HepG2 (cell line): ENCODE measurements around the gene CBX2. TPM values are rescaled to one million over a fixed set of nuclear protein-coding genes. Genes with fewer than 3 reads are reported as not detected.

Source experiments
- EHMT2 ChIP-seq: fragments of 200-600 bp; sonication (generic); IDR thresholded peaks from 2 replicates; pipeline ENCODE4 v1.7.0; 2017; ENCODE audit warnings: antibody characterized with exemption, low read depth, low read length, borderline replicate concordance
- EZH2 ChIP-seq: conservative IDR thresholded peaks from 2 replicates; pipeline ENCODE4 v1.6.1; 2012; ENCODE audit warnings: mild to moderate bottlenecking, low read depth, low read length, moderate library complexity
- FOXC1 ChIP-seq: sonication (generic); formaldehyde crosslinking; IDR thresholded peaks from 2 replicates; pipeline ENCODE4 v1.8.0; 2022; ENCODE audit warnings: mild to moderate bottlenecking, missing genetic modification reagents, borderline replicate concordance
- KLF12 ChIP-seq: sonication (generic); formaldehyde crosslinking; IDR thresholded peaks from 2 replicates; pipeline ENCODE4 v1.4.0; 2020; ENCODE audit warnings: missing genetic modification reagents, borderline replicate concordance
- KLF16 ChIP-seq, 2 experiments: sonication (generic) in 1 of 2; formaldehyde crosslinking in 1 of 2; IDR thresholded peaks; 2 replicates each; pipeline versions ENCODE4 v1.6.1 to v1.8.0; 2016 to 2023; ENCODE audit warnings: missing genetic modification reagents in 2 of 2, missing compliant biosample characterization in 1 of 2
- RBM39 ChIP-seq: fragments of 200-400 bp; formaldehyde crosslinking; IDR thresholded peaks from one replicate; pipeline ENCODE4 v1.6.1; 2018; ENCODE audit warnings: antibody characterized with exemption, mild to moderate bottlenecking, low read depth, low read length; ENCODE audit not compliant: poor library complexity, severe bottlenecking
- STAG1 ChIP-seq: sonication (generic); formaldehyde crosslinking; IDR thresholded peaks from 2 replicates; pipeline ENCODE4 v1.4.0; 2020; ENCODE audit warnings: missing genetic modification reagents
- WIZ ChIP-seq: sonication (generic); formaldehyde crosslinking; IDR thresholded peaks from 2 replicates; pipeline ENCODE4 v1.5.1; 2020; ENCODE audit warnings: mild to moderate bottlenecking, missing genetic modification reagents
- ZNF124 ChIP-seq: sonication (generic); formaldehyde crosslinking; IDR thresholded peaks from 2 replicates; pipeline ENCODE4 v1.4.0; 2020; ENCODE audit warnings: missing genetic modification reagents
- ZNF24 ChIP-seq: fragments of 450-650 bp; IDR thresholded peaks from 2 replicates; pipeline ENCODE4 v1.6.1; 2017; ENCODE audit warnings: antibody characterized with exemption, mild to moderate bottlenecking
- ZNF367 ChIP-seq: sonication (generic); formaldehyde crosslinking; IDR thresholded peaks from 2 replicates; pipeline ENCODE4 v1.4.0; 2020; ENCODE audit warnings: missing genetic modification reagents, borderline replicate concordance
- ZNF746 ChIP-seq: sonication (generic); formaldehyde crosslinking; IDR thresholded peaks from 2 replicates; pipeline ENCODE4 v1.8.0; 2022; ENCODE audit warnings: mild to moderate bottlenecking, missing genetic modification reagents
- polyA plus RNA-seq, 8 experiments: library from polyadenylated mRNA; depleted of rRNA in 3 of 8; stranded (reverse) in 7 of 8; unstranded in 1 of 8; fragments of >200 nt; fragmentation: Illumina TruSeq in 4 of 8; extraction: Trizol in 4 of 8; gene quantifications; 2 replicates each; pipeline versions ENCODE4 v1.2.1 to v1.2.3, GENCODE V29; 2011 to 2016; ENCODE audit warnings: low read depth in 4 of 8, missing spikeins in 1 of 8, mixed read lengths in 1 of 8; ENCODE audit not compliant: insufficient read depth in 1 of 8
- total RNA-seq, 5 experiments: library from RNA; depleted of rRNA; stranded (reverse); fragments of >200 nt; fragmentation: Illumina TruSeq; extraction: Trizol; gene quantifications; 2 replicates each; pipeline ENCODE4 v1.2.3, GENCODE V29; 2016; ENCODE audit warnings: low read depth in 1 of 5
- TF ChIP-seq, protein P1 (sequence below): sonication (generic); formaldehyde crosslinking; IDR thresholded peaks from 2 replicates; pipeline ENCODE4 v1.5.0; 2020; ENCODE audit warnings: missing genetic modification reagents, mild to moderate bottlenecking, borderline replicate concordance
- TF ChIP-seq, protein P2 (sequence below): sonication (generic); formaldehyde crosslinking; IDR thresholded peaks from 2 replicates; pipeline ENCODE4 v1.4.0; 2020; ENCODE audit warnings: missing genetic modification reagents, borderline replicate concordance
- TF ChIP-seq, protein P3 (sequence below): sonication (generic); formaldehyde crosslinking; IDR thresholded peaks from 2 replicates; pipeline ENCODE4 v1.4.0; 2020; ENCODE audit warnings: missing genetic modification reagents, mild to moderate bottlenecking, borderline replicate concordance
- TF ChIP-seq, protein P4 (sequence below): sonication (generic); formaldehyde crosslinking; IDR thresholded peaks from 2 replicates; pipeline ENCODE4 v1.4.0; 2020; ENCODE audit warnings: mild to moderate bottlenecking, missing genetic modification reagents
- TF ChIP-seq, protein P5 (sequence below): sonication (generic); formaldehyde crosslinking; IDR thresholded peaks from 2 replicates; pipeline ENCODE4 v1.5.0; 2020; ENCODE audit warnings: mild to moderate bottlenecking, missing genetic modification reagents
- TF ChIP-seq, protein P6 (sequence below): sonication (generic); formaldehyde crosslinking; conservative IDR thresholded peaks from 2 replicates; pipeline ENCODE4 v1.8.0; 2022; ENCODE audit warnings: mild to moderate bottlenecking, moderate library complexity, missing genetic modification reagents

CBX2 gene
- total and polyA plus RNA-seq, 2 of the 13 experiments (the other 11 are each of a cell fraction or from before 2014, with no cell fraction given) = 14.5 to 31.1 TPM

DNA sequence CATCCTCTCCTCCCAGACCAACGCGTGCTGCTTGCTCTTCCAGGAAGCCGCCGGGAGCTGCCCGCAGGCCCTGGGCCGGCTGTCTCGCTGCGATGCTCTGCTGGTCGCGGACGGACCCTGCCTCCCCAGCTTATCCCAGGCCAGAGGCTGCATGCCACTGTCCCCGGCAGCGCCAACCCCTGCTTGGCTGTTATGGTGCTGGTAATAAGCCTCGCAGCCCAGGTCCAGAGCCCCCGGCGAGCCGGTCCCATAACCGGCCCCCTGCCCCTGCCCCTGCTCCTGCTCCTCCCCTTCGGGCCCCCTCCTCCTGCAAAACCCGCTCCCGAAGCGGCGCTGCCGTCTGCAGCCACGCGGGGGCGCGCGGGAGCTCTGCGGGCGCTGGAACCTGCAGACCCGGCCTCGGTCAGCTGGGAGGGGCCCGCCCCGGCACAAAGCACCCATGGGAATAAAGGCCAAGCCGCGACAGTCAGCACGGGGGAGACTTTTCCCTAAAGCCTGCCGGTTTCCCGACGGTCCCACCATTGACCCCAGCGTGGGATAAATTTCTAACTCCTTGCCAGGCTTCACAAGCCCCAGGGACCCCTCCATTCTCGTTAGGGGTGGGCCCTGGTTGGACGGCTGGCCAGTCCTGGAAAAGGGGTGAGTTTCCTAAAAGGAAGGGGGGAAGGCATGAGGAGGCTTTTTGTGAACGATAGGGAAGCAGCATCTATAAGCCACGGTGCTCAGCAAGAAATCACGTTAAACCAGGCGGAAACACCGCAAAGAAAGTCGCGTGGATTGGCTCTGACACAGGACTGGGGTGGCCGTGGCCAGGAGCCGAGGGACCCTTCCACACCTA lies 36.0 kb upstream of the CBX2 start (continued):
- TF ChIP-seq RBM39 = no peak
- TF ChIP-seq ZNF746 (CRISPR knock-in tag) = no peak
- TF ChIP-seq ZNF124 (CRISPR knock-in tag) = peak; percentile 79; the same call in 1 of the 2 replicates
- TF ChIP-seq, protein P1, sequence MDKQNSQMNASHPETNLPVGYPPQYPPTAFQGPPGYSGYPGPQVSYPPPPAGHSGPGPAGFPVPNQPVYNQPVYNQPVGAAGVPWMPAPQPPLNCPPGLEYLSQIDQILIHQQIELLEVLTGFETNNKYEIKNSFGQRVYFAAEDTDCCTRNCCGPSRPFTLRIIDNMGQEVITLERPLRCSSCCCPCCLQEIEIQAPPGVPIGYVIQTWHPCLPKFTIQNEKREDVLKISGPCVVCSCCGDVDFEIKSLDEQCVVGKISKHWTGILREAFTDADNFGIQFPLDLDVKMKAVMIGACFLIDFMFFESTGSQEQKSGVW (CRISPR knock-in tag) = no peak
- TF ChIP-seq KLF16 (CRISPR knock-in tag; IDR thresholded peaks at IDR 0.05) = peak in 1 of 2 experiments; percentile 86; a peak in 2 of 4 replicates
- TF ChIP-seq, protein P2, sequence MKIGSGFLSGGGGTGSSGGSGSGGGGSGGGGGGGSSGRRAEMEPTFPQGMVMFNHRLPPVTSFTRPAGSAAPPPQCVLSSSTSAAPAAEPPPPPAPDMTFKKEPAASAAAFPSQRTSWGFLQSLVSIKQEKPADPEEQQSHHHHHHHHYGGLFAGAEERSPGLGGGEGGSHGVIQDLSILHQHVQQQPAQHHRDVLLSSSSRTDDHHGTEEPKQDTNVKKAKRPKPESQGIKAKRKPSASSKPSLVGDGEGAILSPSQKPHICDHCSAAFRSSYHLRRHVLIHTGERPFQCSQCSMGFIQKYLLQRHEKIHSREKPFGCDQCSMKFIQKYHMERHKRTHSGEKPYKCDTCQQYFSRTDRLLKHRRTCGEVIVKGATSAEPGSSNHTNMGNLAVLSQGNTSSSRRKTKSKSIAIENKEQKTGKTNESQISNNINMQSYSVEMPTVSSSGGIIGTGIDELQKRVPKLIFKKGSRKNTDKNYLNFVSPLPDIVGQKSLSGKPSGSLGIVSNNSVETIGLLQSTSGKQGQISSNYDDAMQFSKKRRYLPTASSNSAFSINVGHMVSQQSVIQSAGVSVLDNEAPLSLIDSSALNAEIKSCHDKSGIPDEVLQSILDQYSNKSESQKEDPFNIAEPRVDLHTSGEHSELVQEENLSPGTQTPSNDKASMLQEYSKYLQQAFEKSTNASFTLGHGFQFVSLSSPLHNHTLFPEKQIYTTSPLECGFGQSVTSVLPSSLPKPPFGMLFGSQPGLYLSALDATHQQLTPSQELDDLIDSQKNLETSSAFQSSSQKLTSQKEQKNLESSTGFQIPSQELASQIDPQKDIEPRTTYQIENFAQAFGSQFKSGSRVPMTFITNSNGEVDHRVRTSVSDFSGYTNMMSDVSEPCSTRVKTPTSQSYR (CRISPR knock-in tag) = no peak
- TF ChIP-seq, protein P3, sequence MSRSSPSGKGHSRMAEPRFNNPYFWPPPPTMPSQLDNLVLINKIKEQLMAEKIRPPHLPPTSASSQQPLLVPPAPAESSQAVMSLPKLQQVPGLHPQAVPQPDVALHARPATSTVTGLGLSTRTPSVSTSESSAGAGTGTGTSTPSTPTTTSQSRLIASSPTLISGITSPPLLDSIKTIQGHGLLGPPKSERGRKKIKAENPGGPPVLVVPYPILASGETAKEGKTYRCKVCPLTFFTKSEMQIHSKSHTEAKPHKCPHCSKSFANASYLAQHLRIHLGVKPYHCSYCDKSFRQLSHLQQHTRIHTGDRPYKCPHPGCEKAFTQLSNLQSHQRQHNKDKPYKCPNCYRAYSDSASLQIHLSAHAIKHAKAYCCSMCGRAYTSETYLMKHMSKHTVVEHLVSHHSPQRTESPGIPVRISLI = no peak
- TF ChIP-seq, protein P4, sequence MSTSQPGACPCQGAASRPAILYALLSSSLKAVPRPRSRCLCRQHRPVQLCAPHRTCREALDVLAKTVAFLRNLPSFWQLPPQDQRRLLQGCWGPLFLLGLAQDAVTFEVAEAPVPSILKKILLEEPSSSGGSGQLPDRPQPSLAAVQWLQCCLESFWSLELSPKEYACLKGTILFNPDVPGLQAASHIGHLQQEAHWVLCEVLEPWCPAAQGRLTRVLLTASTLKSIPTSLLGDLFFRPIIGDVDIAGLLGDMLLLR = no peak
- no peak for TF ChIP-seq EZH2
- TF ChIP-seq, protein P5, sequence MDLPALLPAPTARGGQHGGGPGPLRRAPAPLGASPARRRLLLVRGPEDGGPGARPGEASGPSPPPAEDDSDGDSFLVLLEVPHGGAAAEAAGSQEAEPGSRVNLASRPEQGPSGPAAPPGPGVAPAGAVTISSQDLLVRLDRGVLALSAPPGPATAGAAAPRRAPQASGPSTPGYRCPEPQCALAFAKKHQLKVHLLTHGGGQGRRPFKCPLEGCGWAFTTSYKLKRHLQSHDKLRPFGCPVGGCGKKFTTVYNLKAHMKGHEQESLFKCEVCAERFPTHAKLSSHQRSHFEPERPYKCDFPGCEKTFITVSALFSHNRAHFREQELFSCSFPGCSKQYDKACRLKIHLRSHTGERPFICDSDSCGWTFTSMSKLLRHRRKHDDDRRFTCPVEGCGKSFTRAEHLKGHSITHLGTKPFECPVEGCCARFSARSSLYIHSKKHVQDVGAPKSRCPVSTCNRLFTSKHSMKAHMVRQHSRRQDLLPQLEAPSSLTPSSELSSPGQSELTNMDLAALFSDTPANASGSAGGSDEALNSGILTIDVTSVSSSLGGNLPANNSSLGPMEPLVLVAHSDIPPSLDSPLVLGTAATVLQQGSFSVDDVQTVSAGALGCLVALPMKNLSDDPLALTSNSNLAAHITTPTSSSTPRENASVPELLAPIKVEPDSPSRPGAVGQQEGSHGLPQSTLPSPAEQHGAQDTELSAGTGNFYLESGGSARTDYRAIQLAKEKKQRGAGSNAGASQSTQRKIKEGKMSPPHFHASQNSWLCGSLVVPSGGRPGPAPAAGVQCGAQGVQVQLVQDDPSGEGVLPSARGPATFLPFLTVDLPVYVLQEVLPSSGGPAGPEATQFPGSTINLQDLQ (CRISPR knock-in tag) = no peak
- TF ChIP-seq FOXC1 (CRISPR knock-in tag) = peak; percentile 54; the same call in 1 of the 2 replicates
- TF ChIP-seq EHMT2 = no peak
- peak; percentile 80; the same call in 1 of the 2 replicates for TF ChIP-seq KLF12 (CRISPR knock-in tag)
- TF ChIP-seq STAG1 (CRISPR knock-in tag) = peak; percentile 84
- TF ChIP-seq, protein P6, sequence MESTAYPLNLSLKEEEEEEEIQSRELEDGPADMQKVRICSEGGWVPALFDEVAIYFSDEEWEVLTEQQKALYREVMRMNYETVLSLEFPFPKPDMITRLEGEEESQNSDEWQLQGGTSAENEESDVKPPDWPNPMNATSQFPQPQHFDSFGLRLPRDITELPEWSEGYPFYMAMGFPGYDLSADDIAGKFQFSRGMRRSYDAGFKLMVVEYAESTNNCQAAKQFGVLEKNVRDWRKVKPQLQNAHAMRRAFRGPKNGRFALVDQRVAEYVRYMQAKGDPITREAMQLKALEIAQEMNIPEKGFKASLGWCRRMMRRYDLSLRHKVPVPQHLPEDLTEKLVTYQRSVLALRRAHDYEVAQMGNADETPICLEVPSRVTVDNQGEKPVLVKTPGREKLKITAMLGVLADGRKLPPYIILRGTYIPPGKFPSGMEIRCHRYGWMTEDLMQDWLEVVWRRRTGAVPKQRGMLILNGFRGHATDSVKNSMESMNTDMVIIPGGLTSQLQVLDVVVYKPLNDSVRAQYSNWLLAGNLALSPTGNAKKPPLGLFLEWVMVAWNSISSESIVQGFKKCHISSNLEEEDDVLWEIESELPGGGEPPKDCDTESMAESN (CRISPR knock-in tag) = peak; percentile 82
- no peak for TF ChIP-seq ZNF24
- TF ChIP-seq WIZ (CRISPR knock-in tag) = no peak
- peak; percentile 79; the same call in 1 of the 2 replicates for TF ChIP-seq ZNF367 (CRISPR knock-in tag)
